ENCODE results near the gene UBTF. TPM values are rescaled to one million over a fixed set of nuclear protein-coding genes. Genes with fewer than 3 reads are reported as not detected.

Gene UBTF
- total and polyA plus RNA-seq, 9 of the 15 experiments (the other 6 are each of a cell fraction or from before 2014, with no cell fraction given), result 1.2 to 113 (median 83.6) TPM

DNA sequence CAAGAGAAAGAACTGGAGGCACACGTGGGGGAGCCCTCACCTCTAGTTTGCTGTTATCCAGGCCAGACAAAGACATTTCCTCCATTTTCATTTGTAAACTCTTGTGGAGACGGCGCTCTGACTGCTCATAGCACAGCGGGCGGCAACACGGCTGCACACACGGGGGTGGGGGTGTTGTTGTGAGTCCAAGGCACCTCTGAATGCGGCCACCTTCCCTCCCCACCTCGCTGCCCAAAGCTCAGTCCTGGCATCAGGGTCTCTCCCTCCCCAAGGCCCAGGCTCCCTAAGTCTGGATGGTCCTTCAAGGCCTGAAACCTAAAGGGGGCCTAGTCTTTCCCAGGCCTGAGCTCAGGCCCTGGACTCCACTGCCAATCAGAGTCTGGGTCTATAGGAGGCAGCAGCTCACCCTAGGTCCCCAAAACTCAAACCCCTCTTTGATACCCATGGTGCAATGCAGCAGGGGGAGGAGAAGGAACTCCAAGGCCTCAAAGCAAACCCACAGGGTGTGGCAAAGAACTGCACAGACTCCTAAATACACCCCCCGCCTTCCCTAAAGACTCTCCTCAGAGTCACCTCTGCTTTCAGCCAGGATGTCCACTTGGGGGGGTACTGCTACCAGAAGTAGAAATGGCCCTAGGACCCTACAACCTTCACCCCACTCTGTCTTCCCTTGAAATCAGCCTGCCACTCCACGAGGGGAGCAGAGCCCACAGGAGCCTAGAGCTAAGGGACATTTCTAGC, 21.3 kb downstream of the UBTF start (continued):
- TF ChIP-seq, protein P1, sequence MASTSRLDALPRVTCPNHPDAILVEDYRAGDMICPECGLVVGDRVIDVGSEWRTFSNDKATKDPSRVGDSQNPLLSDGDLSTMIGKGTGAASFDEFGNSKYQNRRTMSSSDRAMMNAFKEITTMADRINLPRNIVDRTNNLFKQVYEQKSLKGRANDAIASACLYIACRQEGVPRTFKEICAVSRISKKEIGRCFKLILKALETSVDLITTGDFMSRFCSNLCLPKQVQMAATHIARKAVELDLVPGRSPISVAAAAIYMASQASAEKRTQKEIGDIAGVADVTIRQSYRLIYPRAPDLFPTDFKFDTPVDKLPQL (IDR thresholded peaks at IDR 0.05; ENCODE audit: extremely low read depth, insufficient read length), result no peak
- no peak for TF ChIP-seq POLR2B (IDR thresholded peaks at IDR 0.05; ENCODE audit: low read depth, partially characterized antibody)
- TF ChIP-seq XRCC5 (IDR thresholded peaks at IDR 0.05; ENCODE audit: low read depth, low read length), result 0 out of 2 replicates have a peak, but pooled peaks have one; percentile 15
- TF ChIP-seq POLR3G (IDR thresholded peaks at IDR 0.05; ENCODE audit: extremely low read depth, insufficient read length, insufficient replicate concordance), result no peak
- TF ChIP-seq ELF4 (CRISPR knock-in tag; IDR thresholded peaks at IDR 0.05), result peak; percentile 33; the same call in 1 of the 2 replicates
- TF ChIP-seq, protein P2, sequence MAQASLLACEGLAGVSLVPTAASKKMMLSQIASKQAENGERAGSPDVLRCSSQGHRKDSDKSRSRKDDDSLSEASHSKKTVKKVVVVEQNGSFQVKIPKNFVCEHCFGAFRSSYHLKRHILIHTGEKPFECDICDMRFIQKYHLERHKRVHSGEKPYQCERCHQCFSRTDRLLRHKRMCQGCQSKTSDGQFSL (CRISPR knock-in tag; IDR thresholded peaks at IDR 0.05), result peak; percentile 88
- TF ChIP-seq, protein P2 (tag; IDR thresholded peaks at IDR 0.05), result no peak
- no peak for TF ChIP-seq DDX20 (tag; IDR thresholded peaks at IDR 0.05; ENCODE audit: low read depth)
- no peak for TF ChIP-seq NFRKB (IDR thresholded peaks at IDR 0.05; ENCODE audit: low read depth)
- no peak for TF ChIP-seq BDP1 (IDR thresholded peaks at IDR 0.05; ENCODE audit: insufficient read depth, insufficient read length)
- no peak for TF ChIP-seq ZKSCAN1 (IDR thresholded peaks at IDR 0.05; ENCODE audit: low read depth, low read length)
- TF ChIP-seq NFE2L1 (tag; IDR thresholded peaks at IDR 0.05; ENCODE audit: borderline replicate concordance, low read depth), result no peak
- TF ChIP-seq RREB1 (CRISPR knock-in tag; IDR thresholded peaks at IDR 0.05), result no peak
- TF ChIP-seq NEUROD1 (IDR thresholded peaks at IDR 0.05; ENCODE audit: borderline replicate concordance, low read depth, low read length, partially characterized antibody), result peak; percentile 21
- TF ChIP-seq HDGF (IDR thresholded peaks at IDR 0.05), result 0 out of 2 replicates have a peak, but pooled peaks have one; percentile 21
- TF ChIP-seq POLR2AphosphoS5 (IDR thresholded peaks at IDR 0.05; ENCODE audit: control insufficient read depth, insufficient read depth, low read depth, low read length), result peak; percentile 47; the same call in 1 of the 2 replicates
- 0 out of 2 replicates have a peak, but pooled peaks have one; percentile 21 for TF ChIP-seq SMC3 (conservative IDR thresholded peaks at IDR 0.05; ENCODE audit: insufficient read depth, low read depth, low read length)
- TF ChIP-seq CC2D1A (IDR thresholded peaks at IDR 0.05), result peak; percentile 12; the same call in 1 of the 2 replicates
- TF ChIP-seq HOMEZ (CRISPR knock-in tag; IDR thresholded peaks at IDR 0.05), result no peak

Data from K562 (cell line).